WI38 (cell line): ENCODE measurements around the gene ANK3.

Experiments used
- H3K4me3 ChIP-seq: 2 replicates; pipeline ENCODE4 v1.5.1; 2011; ENCODE audit warnings: low read depth, mild to moderate bottlenecking, control low read depth, low read length
- TF ChIP-seq, protein P1 (sequence below): IDR thresholded peaks from 2 replicates; pipeline ENCODE4 v1.5.1; 2012; ENCODE audit warnings: low read depth, mild to moderate bottlenecking, control low read depth, low read length

ANK3 gene

DNA sequence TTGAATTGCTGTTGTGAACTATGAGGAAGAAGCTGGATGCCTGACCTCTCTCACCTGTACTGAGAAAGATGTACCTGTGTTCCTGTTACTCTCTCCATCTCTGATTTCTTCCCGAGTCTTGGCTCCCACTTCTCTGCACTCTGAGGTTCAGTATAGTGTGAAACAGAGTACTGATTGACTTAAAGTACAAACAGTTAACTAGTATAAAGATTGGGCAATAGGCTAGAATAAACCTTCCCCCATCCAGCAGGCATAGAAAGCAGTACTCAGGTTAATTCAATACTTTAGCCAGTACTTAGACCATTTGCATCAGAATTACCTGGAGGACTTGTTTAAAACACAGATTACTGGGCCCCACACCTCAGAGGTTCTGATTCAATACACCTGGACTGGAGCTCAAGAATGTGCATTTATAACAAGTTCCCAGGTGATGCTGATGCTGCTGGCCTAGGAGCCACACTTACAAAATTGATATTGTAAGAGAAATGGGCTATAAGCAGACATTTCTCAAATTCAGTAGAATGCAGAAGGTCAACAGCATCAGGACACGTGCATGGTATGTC lies 51.6 kb downstream of the ANK3 start:
- no peak overlapping the region for H3K4me3 ChIP-seq
- TF ChIP-seq, protein P1, sequence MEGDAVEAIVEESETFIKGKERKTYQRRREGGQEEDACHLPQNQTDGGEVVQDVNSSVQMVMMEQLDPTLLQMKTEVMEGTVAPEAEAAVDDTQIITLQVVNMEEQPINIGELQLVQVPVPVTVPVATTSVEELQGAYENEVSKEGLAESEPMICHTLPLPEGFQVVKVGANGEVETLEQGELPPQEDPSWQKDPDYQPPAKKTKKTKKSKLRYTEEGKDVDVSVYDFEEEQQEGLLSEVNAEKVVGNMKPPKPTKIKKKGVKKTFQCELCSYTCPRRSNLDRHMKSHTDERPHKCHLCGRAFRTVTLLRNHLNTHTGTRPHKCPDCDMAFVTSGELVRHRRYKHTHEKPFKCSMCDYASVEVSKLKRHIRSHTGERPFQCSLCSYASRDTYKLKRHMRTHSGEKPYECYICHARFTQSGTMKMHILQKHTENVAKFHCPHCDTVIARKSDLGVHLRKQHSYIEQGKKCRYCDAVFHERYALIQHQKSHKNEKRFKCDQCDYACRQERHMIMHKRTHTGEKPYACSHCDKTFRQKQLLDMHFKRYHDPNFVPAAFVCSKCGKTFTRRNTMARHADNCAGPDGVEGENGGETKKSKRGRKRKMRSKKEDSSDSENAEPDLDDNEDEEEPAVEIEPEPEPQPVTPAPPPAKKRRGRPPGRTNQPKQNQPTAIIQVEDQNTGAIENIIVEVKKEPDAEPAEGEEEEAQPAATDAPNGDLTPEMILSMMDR: no peak

DNA sequence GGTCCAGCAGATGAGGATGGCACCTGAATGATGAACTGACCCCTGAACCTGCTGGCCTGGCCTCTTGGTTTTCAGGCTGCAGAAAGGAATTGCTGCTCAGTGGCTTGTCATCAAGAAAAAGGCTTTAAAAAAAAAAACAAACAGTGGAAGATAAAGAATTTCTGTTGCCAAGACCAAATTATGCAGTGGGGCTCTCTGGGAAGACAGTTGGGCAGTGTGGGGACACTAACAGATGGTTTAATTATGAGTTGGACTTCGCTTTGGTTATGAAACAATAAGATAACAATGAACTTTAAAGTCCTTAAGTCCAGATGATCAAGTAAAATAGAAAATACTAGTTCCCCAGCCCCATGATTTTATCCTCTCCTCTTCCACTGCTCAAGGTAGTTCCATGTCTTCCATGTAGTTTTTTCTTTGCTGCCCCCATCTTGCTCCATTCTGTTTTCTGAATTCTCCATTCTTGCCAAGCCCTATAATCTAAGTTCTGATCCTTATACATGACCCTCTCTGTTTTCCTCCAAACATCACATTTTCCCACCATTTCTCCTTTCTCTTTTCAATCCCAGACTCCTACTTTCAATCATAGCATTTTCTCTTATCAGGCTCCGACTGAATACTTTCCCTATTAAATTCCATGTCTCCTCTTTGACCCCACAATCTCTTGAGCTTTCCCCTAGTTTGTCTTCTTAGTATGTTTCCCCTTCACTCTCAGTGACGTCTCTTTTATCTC lies 52.6 kb downstream of the ANK3 start:
- TF ChIP-seq, protein P1: no peak
- no peak overlapping the region for H3K4me3 ChIP-seq

DNA sequence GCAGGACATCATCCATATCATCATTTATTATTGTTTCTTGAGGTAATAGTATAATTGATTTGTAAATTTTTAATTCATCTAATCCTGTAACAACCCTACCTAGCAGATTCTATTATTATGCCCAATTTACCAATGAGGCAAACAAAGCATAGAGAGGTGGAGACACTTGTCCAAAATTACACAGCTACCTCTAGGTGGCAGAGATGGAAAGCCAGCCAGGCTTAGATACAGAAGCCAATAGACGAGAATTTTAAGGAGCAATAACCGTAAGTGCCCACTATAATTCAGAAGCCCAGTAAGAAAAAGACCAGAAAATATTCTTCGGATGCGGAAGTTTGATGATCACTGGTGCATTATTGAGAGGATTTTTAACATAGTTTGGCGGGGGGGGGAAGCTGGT lies 54.0 kb downstream of the ANK3 start:
- no peak overlapping the region for H3K4me3 ChIP-seq
- TF ChIP-seq, protein P1: no peak

DNA sequence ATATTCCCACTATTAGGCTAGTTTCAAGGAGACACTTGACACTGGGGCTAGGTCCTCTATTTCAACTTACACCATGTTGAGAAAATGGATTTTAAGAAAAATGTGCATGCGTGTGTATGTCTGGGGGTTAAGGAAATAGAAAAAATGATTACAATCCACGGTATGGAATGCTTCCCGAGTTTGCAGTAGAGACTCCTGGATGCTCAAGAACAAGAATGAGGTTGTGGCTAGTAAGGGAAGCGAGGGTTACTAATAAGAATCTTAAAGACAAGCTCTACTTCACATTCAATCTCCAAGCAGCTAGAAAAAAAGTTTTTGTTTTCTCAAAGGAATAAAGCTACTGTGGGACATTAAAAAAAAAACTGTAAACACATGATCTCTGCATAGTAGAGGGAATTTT lies 54.7 kb downstream of the ANK3 start:
- TF ChIP-seq, protein P1: no peak
- H3K4me3 ChIP-seq: no peak overlapping the region

DNA sequence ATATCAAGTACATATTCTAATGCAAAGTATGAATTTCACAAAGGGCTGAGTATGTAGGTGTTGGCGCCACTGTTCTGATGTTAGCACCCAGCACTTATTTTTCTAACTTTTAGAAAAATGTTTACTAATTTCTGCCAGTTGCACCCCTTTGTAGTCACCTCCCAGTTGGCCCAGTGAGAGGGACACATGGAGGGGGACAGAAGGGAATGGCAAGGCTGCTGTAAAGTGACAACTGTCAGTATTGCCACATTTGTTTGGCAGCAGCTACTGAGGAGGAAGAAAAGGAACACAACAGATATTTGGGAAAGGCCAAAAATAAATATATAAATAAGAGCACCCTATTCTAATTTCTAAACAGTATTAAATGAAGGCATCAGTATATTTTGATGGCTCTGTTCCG lies 57.3 kb downstream of the ANK3 start:
- TF ChIP-seq, protein P1: no peak
- no peak overlapping the region for H3K4me3 ChIP-seq

DNA sequence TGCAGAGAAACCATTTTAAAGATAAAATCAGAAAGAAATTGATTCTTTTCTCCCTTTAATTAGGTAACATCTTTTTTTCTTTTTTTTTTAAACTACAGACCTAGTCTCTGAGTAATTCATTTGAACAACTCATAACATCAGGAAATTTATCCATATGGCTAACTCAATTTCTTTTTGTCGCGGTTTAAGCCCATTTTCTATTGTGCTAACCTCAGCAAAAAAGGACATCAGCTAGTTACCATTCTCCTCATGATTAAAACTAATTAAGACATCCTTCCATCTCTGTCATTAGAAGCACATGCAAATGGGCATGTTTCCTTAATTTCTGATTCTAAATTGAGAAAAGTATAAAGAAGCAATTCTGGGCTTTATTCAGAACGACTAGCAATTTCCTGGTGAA lies 57.8 kb downstream of the ANK3 start:
- no peak overlapping the region for H3K4me3 ChIP-seq
- TF ChIP-seq, protein P1: no peak

DNA sequence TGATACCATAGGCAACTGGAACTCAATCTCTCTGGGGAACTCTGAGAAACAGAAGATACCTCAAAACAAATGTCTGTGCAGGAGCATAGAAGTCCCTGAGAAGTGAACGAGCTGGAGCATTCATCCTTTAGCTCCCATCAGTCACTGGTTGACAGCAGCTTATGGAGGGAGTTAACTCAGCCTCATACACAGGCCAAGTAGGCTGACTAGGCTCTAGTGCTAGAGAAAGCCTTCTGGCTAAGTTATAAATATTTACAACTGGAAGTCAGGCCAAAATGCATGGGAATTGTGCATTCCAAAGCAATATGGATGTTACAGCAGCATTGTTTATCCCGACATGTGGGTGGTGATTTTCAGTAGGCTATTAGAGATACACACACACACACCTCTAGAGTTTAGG lies 66.5 kb downstream of the ANK3 start:
- TF ChIP-seq, protein P1: no peak
- no peak overlapping the region for H3K4me3 ChIP-seq
